Epidermal melanocyte (primary cell): ENCODE results near the gene STK32C.

ENCODE experiments used
- DNase-seq: peaks from one replicate; pipeline ENCODE4 v3.0.0; 2011; ENCODE audit warnings: low spot score; ENCODE audit not compliant: insufficient read length

The STK32C gene

GRCh38 chr10:132200344-132201110 lies 107.2 kb downstream of the STK32C start:
- no peak for DNase-seq

GRCh38 chr10:132199854-132200311 lies 107.9 kb downstream of the STK32C start:
- no peak for DNase-seq

GRCh38 chr10:132199268-132199853 lies 108.4 kb downstream of the STK32C start:
- no peak for DNase-seq

- DNase-seq, result no peak
These were observed 109.2 kb downstream of the STK32C start for GRCh38 chr10:132198381-132199181.

GRCh38 chr10:132198068-132198370 lies 109.7 kb downstream of the STK32C start:
- DNase-seq, result no peak

- DNase-seq, result no peak
These were observed 110.3 kb downstream of the STK32C start for GRCh38 chr10:132197271-132198067.

GRCh38 chr10:132196178-132197113 lies 111.3 kb downstream of the STK32C start:
- DNase-seq, result no peak

GRCh38 chr10:132195366-132196075 lies 112.2 kb downstream of the STK32C start:
- no peak for DNase-seq

- DNase-seq, result no peak
These were observed 113.0 kb downstream of the STK32C start for GRCh38 chr10:132194726-132195125.

- DNase-seq, result no peak
These were observed 113.7 kb downstream of the STK32C start for GRCh38 chr10:132193907-132194552.

GRCh38 chr10:132192991-132193665 lies 114.6 kb downstream of the STK32C start:
- DNase-seq, result no peak

- no peak for DNase-seq
These were observed 115.4 kb downstream of the STK32C start for GRCh38 chr10:132192076-132192975.

- DNase-seq, result no peak
These were observed 117.8 kb downstream of the STK32C start for GRCh38 chr10:132189810-132190422.

- no peak for DNase-seq
These were observed 118.7 kb downstream of the STK32C start for GRCh38 chr10:132189016-132189415.

GRCh38 chr10:132188331-132188730 lies 119.4 kb downstream of the STK32C start:
- no peak for DNase-seq

- DNase-seq, result no peak
These were observed 120.2 kb downstream of the STK32C start for GRCh38 chr10:132187430-132188138.
